ENCODE measurements around the gene RHOBTB1. TPM values are rescaled to one million over a fixed set of nuclear protein-coding genes. Genes with fewer than 3 reads are reported as not detected.

RHOBTB1 gene
- total and polyA plus RNA-seq, 2 donors (not counting 1 experiment from before 2014, with no cell fraction given): 19.8 to 42.6 TPM

DNA sequence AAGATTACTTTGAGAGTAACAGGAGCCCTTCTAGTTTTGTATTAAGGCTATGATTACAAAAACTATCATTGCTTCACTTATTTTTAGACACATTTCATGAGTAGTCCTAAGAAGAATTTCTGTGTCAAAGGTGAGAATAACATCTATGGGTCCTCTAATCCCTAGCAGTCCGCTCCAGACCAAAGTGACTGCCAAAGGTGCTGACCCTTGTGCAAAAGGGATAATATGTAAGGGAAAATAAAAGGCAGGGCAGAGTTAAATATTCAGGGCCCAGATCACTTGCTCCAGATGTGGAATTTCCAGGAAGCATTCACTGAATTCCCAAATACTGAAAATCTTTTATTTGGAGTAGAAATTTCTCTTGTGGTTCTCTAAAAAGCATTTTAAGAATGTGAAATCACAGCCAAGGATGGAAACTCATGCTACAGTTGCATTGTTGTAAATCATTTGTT lies 29.3 kb downstream of the RHOBTB1 start:
- no peak overlapping the region for H3K9ac ChIP-seq (ENCODE audit: insufficient read depth, low read length)
- H3K27me3 ChIP-seq (ENCODE audit: control insufficient read depth, insufficient read depth, low read length): no peaks in the 10 kb centered on the region
- peaks cover 18% of the 10 kb centered on the region for H3K4me1 ChIP-seq (ENCODE audit: control insufficient read depth, extremely low read depth, insufficient read depth, low read length)
- TF ChIP-seq CTCF (conservative IDR thresholded peaks at IDR 0.05 in 1 of 2, IDR thresholded peaks at IDR 0.05 in 1 of 2; ENCODE audit: low read depth in 1 of 2, low read length in 2 of 2) (no peak), EZH2 (IDR thresholded peaks at IDR 0.05; ENCODE audit: low read length, missing control alignments) (no peak)
- no peaks in the 10 kb centered on the region for H3K79me2 ChIP-seq (ENCODE audit: control insufficient read depth, insufficient read depth, low read length)
- peak overlapping the region; percentile 34 for H3K4me2 ChIP-seq (ENCODE audit: extremely low read depth, insufficient read depth, low read length)
- DNase-seq (ENCODE audit: low read depth in 2 of 2): peak; percentile 92 to 94
- peaks cover 4% of the 10 kb centered on the region for H3K36me3 ChIP-seq (ENCODE audit: control insufficient read depth, insufficient read depth, low read length)
- H3K27ac ChIP-seq (ENCODE audit: insufficient read depth, low read length): peak overlapping the region; percentile 52
- H2AFZ ChIP-seq (ENCODE audit: low read length): no peak overlapping the region
- no peak overlapping the region for H3K4me3 ChIP-seq (replicated peaks in 1 of 4; ENCODE audit: control extremely low read depth in 1 of 4, insufficient read depth in 1 of 4, low read depth in 3 of 4, low read length in 4 of 4)
- H3K9me3 ChIP-seq (ENCODE audit: control insufficient read depth, insufficient read depth, low read depth, low read length): no peaks in the 10 kb centered on the region
- no peaks in the 10 kb centered on the region for H4K20me1 ChIP-seq (ENCODE audit: control insufficient read depth, extremely low read depth, insufficient read depth, low read length)

DNA sequence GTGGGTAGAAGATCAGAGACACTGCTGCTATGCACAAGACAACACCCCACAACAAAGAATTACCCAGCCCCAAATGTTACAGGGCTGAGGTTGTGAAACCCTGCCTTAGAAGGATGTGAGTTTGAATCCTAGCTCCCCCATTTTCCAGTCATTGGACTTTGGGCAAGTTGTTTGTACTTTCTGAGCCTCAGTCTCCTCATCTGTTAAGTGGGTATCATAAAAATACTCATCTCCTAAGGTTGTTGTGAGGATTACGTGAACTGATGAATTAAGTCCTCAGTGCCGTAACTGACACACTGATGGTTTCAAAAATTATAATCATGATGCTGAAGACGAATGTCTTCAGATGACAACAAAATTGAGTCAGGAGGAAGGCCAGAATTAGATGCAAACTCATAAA lies 30.3 kb downstream of the RHOBTB1 start:
- H3K27me3 ChIP-seq (ENCODE audit: control insufficient read depth, insufficient read depth, low read length): no peaks in the 10 kb centered on the region
- H4K20me1 ChIP-seq (ENCODE audit: control insufficient read depth, extremely low read depth, insufficient read depth, low read length): no peaks in the 10 kb centered on the region
- H3K4me1 ChIP-seq (ENCODE audit: control insufficient read depth, extremely low read depth, insufficient read depth, low read length): peaks cover 18% of the 10 kb centered on the region
- no peaks in the 10 kb centered on the region for H3K79me2 ChIP-seq (ENCODE audit: control insufficient read depth, insufficient read depth, low read length)
- TF ChIP-seq CTCF (conservative IDR thresholded peaks at IDR 0.05 in 1 of 2, IDR thresholded peaks at IDR 0.05 in 1 of 2; ENCODE audit: low read depth in 1 of 2, low read length in 2 of 2): no peak
- no peak for TF ChIP-seq EZH2 (IDR thresholded peaks at IDR 0.05; ENCODE audit: low read length, missing control alignments)
- no peak overlapping the region for H3K4me2 ChIP-seq (ENCODE audit: extremely low read depth, insufficient read depth, low read length)
- DNase-seq (ENCODE audit: low read depth in 2 of 2): no peak
- no peaks in the 10 kb centered on the region for H3K9me3 ChIP-seq (ENCODE audit: control insufficient read depth, insufficient read depth, low read depth, low read length)
- peaks cover 4% of the 10 kb centered on the region for H3K36me3 ChIP-seq (ENCODE audit: control insufficient read depth, insufficient read depth, low read length)
- H3K27ac ChIP-seq (ENCODE audit: insufficient read depth, low read length): no peak overlapping the region
- H3K9ac ChIP-seq (ENCODE audit: insufficient read depth, low read length): no peak overlapping the region
- no peak overlapping the region for H3K4me3 ChIP-seq (replicated peaks in 1 of 4; ENCODE audit: control extremely low read depth in 1 of 4, insufficient read depth in 1 of 4, low read depth in 3 of 4, low read length in 4 of 4)
- no peak overlapping the region for H2AFZ ChIP-seq (ENCODE audit: low read length)

DNA sequence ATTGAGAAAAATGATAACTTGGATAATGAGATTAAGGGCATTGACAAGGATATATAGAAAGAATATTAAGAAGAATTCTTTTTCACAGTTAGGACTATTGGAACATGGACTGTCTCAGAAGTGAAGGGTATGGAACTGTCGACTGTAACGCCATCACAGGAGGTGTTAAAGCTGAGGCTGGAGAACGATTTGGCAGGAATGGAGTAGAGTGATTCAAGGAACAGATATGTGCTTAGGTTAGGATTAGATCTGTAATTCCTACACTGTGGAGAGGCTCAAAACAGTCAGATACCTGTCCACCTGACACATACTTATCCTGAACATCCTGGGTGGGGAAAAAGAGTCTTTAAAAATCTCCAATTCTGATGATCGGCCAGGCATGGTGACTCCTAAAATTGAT lies 30.9 kb downstream of the RHOBTB1 start:
- Histone ChIP-seq H3K36me3 (ENCODE audit: control insufficient read depth, insufficient read depth, low read length) (peaks cover 4% of the 10 kb centered on the region), H3K79me2 (ENCODE audit: control insufficient read depth, insufficient read depth, low read length) (no peaks in the 10 kb centered on the region), H3K4me1 (ENCODE audit: control insufficient read depth, extremely low read depth, insufficient read depth, low read length) (peaks cover 18% of the 10 kb centered on the region), H3K9ac (ENCODE audit: insufficient read depth, low read length) (no peak overlapping the region), H2AFZ (ENCODE audit: low read length) (no peak overlapping the region), H4K20me1 (ENCODE audit: control insufficient read depth, extremely low read depth, insufficient read depth, low read length) (no peaks in the 10 kb centered on the region), H3K4me3 (replicated peaks in 1 of 4; ENCODE audit: control extremely low read depth in 1 of 4, insufficient read depth in 1 of 4, low read depth in 3 of 4, low read length in 4 of 4) (no peak overlapping the region), H3K27ac (ENCODE audit: insufficient read depth, low read length) (no peak overlapping the region), H3K27me3 (ENCODE audit: control insufficient read depth, insufficient read depth, low read length) (no peaks in the 10 kb centered on the region), H3K4me2 (ENCODE audit: extremely low read depth, insufficient read depth, low read length) (no peak overlapping the region), H3K9me3 (ENCODE audit: control insufficient read depth, insufficient read depth, low read depth, low read length) (no peaks in the 10 kb centered on the region)
- no peak for TF ChIP-seq EZH2 (IDR thresholded peaks at IDR 0.05; ENCODE audit: low read length, missing control alignments)
- TF ChIP-seq CTCF (conservative IDR thresholded peaks at IDR 0.05 in 1 of 2, IDR thresholded peaks at IDR 0.05 in 1 of 2; ENCODE audit: low read depth in 1 of 2, low read length in 2 of 2): no peak
- DNase-seq (ENCODE audit: low read depth in 2 of 2): peak in 1 of 2 donors; percentile 27
